IMR-90 (cell line): ENCODE measurements around the gene MXD4. TPM values are rescaled to one million over a fixed set of nuclear protein-coding genes. Genes with fewer than 3 reads are reported as not detected.

Source experiments
- ATAC-seq: fragments of 200-7000 bp; cut with Tn5 transposase; 2 replicates; pipeline ENCODE4 v1.9.1; 2020; ENCODE audit warnings: low read depth, mild to moderate bottlenecking, moderate library complexity
- BruUV-seq: library from RNA; stranded (reverse); fragments of 400-500 nt; replicated peaks from 2 replicates; lab custom pipeline; 2021; lab: Mats Ljungman, UMichigan
- CTCF ChIA-PET: fragments of 300-600 bp; formaldehyde crosslinking; extraction: SDS; loops from one replicate; lab custom pipeline; 2021; ENCODE audit warnings: antibody characterized with exemption; lab: Yijun Ruan, JAX
- POLR2A ChIA-PET: fragments of 300-600 bp; sonication (Branson Sonifier 250); formaldehyde crosslinking; loops from one replicate; lab custom pipeline; 2022; ENCODE audit warnings: antibody characterized with exemption; ENCODE audit not compliant: unreplicated experiment; lab: Charles Lee
- DNase-seq: peaks from one replicate; pipeline ENCODE4 v3.0.0; 2013
- H2AFZ ChIP-seq: replicated peaks from 2 replicates; pipeline ENCODE3; 2013; ENCODE audit warnings: low read length, mild to moderate bottlenecking; ENCODE audit not compliant: poor library complexity
- H2AK5ac ChIP-seq: 2 replicates; pipeline ENCODE4 v1.6.1; 2013; ENCODE audit warnings: low read depth, low read length, inconsistent platforms
- H2AK9ac ChIP-seq: replicated peaks from 2 replicates; pipeline ENCODE3; 2013; ENCODE audit warnings: mild to moderate bottlenecking, low read depth, low read length, moderate library complexity; ENCODE audit not compliant: poor library complexity
- H2BK120ac ChIP-seq: 2 replicates; pipeline ENCODE4 v1.6.1; 2013; ENCODE audit warnings: low read depth, low read length, inconsistent platforms
- H2BK15ac ChIP-seq: 3 replicates; pipeline ENCODE4 v1.6.1; 2013; ENCODE audit warnings: low read depth, low read length, inconsistent platforms
- H2BK20ac ChIP-seq: 2 replicates; pipeline ENCODE4 v1.6.1; 2013; ENCODE audit warnings: low read depth, mild to moderate bottlenecking, inconsistent platforms, low read length, moderate library complexity
- H2BK5ac ChIP-seq: 2 replicates; pipeline ENCODE4 v1.6.1; 2013; ENCODE audit warnings: mild to moderate bottlenecking, low read depth, low read length, inconsistent platforms; ENCODE audit not compliant: poor library complexity, severe bottlenecking
- H3K14ac ChIP-seq: replicated peaks from 2 replicates; pipeline ENCODE4 v1.6.1; 2013; ENCODE audit warnings: low read depth, low read length, inconsistent platforms
- H3K18ac ChIP-seq: 2 replicates; pipeline ENCODE4 v1.6.1; 2013; ENCODE audit warnings: low read depth, low read length, control low read depth
- H3K23ac ChIP-seq: 2 replicates; pipeline ENCODE4 v1.6.1; 2013; ENCODE audit warnings: low read depth, low read length, inconsistent platforms
- H3K27ac ChIP-seq: 2 replicates; pipeline ENCODE4 v1.5.1; 2013; ENCODE audit warnings: mild to moderate bottlenecking, control low read depth, low read length; ENCODE audit not compliant: insufficient read depth
- H3K27me3 ChIP-seq: 2 replicates; pipeline ENCODE4 v1.6.1; 2013; ENCODE audit warnings: low read length; ENCODE audit not compliant: control insufficient read depth, insufficient read depth
- H3K36me3 ChIP-seq: 2 replicates; pipeline ENCODE4 v1.6.1; 2013; ENCODE audit warnings: low read length, mixed read lengths; ENCODE audit not compliant: control insufficient read depth, insufficient read depth
- H3K4ac ChIP-seq: 2 replicates; pipeline ENCODE4 v1.6.1; 2013; ENCODE audit warnings: low read depth, low read length, inconsistent platforms
- H3K4me1 ChIP-seq: 2 replicates; pipeline ENCODE4 v1.6.1; 2013; ENCODE audit warnings: low read length, mixed read lengths; ENCODE audit not compliant: control insufficient read depth, insufficient read depth
- H3K4me2 ChIP-seq: 2 replicates; pipeline ENCODE4 v1.6.1; 2013; ENCODE audit warnings: low read depth, mild to moderate bottlenecking, control low read depth, low read length, moderate library complexity
- H3K4me3 ChIP-seq: 2 replicates; pipeline ENCODE4 v1.5.1; 2013; ENCODE audit warnings: low read depth, mild to moderate bottlenecking, control low read depth, low read length, moderate library complexity; ENCODE audit not compliant: insufficient read depth
- H3K56ac ChIP-seq: 2 replicates; pipeline ENCODE4 v1.6.1; 2013; ENCODE audit warnings: low read length, inconsistent platforms; ENCODE audit not compliant: insufficient read depth; ENCODE audit errors: extremely low read depth
- H3K79me1 ChIP-seq, 2 experiments: 2 replicates each; pipeline ENCODE4 v1.6.1; 2013; ENCODE audit warnings: low read length in 2 of 2, inconsistent platforms in 1 of 2, low read depth in 1 of 2
- H3K9ac ChIP-seq: 2 replicates; pipeline ENCODE4 v1.6.1; 2013; ENCODE audit warnings: low read depth, low read length, control low read depth
- H3K9me1 ChIP-seq: 2 replicates; pipeline ENCODE4 v1.6.1; 2013; ENCODE audit warnings: low read length, inconsistent platforms; ENCODE audit not compliant: insufficient read depth
- H3K9me3 ChIP-seq: 2 replicates; pipeline ENCODE4 v1.6.1; 2013; ENCODE audit warnings: low read length; ENCODE audit not compliant: control insufficient read depth, insufficient read depth
- H4K20me1 ChIP-seq: 2 replicates; pipeline ENCODE4 v1.6.1; 2013; ENCODE audit warnings: low read length, inconsistent platforms; ENCODE audit not compliant: insufficient read depth
- H4K5ac ChIP-seq: 2 replicates; pipeline ENCODE4 v1.6.1; 2013; ENCODE audit warnings: mild to moderate bottlenecking, low read depth, low read length, control low read depth
- H4K8ac ChIP-seq, 2 experiments: 2 replicates each; pipeline ENCODE4 v1.6.1; 2013; ENCODE audit warnings: low read depth in 2 of 2, low read length in 2 of 2, control low read depth in 1 of 2, inconsistent platforms in 1 of 2
- H4K91ac ChIP-seq: 2 replicates; pipeline ENCODE4 v1.6.1; 2013; ENCODE audit warnings: low read depth, low read length, inconsistent platforms; ENCODE audit not compliant: insufficient read depth
- BHLHE40 ChIP-seq: fragments of 150-350 bp; IDR thresholded peaks from 2 replicates; pipeline ENCODE4 v1.6.1; 2016; ENCODE audit warnings: mild to moderate bottlenecking, low read depth, low read length
- MAFK ChIP-seq: IDR thresholded peaks from 2 replicates; pipeline ENCODE4 v1.6.1; 2012; ENCODE audit warnings: low read depth, low read length, improper control_type of control experiment
- MAZ ChIP-seq: IDR thresholded peaks from 2 replicates; pipeline ENCODE4 v1.6.1; 2012; ENCODE audit warnings: low read depth, mild to moderate bottlenecking, low read length, improper control_type of control experiment, moderate library complexity, borderline replicate concordance
- NFE2L2 ChIP-seq: fragments of 150-350 bp; IDR thresholded peaks from 2 replicates; pipeline ENCODE4 v1.6.1; 2016; ENCODE audit warnings: low read depth, mild to moderate bottlenecking, low read length
- POLR2A ChIP-seq: IDR thresholded peaks from 2 replicates; pipeline ENCODE4 v1.6.1; 2012; ENCODE audit warnings: mild to moderate bottlenecking, low read depth, low read length
- RCOR1 ChIP-seq: IDR thresholded peaks from 2 replicates; pipeline ENCODE4 v1.6.1; 2012; ENCODE audit warnings: mild to moderate bottlenecking, low read length, improper control_type of control experiment; ENCODE audit not compliant: insufficient replicate concordance
- whole genome bisulfite sequencing, 2 experiments: methylation state at CpG; one replicate each; pipeline versions ENCODE4 v1.1.5 to v1.1.7; 2013; ENCODE audit warnings: missing lambda C conversion rate in 2 of 2; ENCODE audit not compliant: insufficient read length in 1 of 2; ENCODE audit errors: extremely low coverage in 2 of 2; 5-methylcytosine and 5-hydroxymethylcytosine counted together
- dilution Hi-C: fragments of 300-500 bp; cut with HindIII; formaldehyde crosslinking; loops from one replicate; pipeline ENCODE4 v1.14.3; 2018; ENCODE audit warnings: low sequenced_read_pairs; ENCODE audit not compliant: unreplicated experiment
- in situ Hi-C: fragments of 300-500 bp; cut with MboI; formaldehyde crosslinking; loops from 3 replicates; pipeline ENCODE4 v1.14.3; 2019; ENCODE audit warnings: low sequenced_read_pairs, inconsistent platforms, mixed read lengths
- intact Hi-C: fragments of 100-400 bp; cut with micrococcal nuclease; formaldehyde crosslinking; loops from 2 replicates; pipeline ENCODE4 v1.10.0; 2022
- polyA plus RNA-seq, 3 experiments: library from polyadenylated mRNA; depleted of rRNA; stranded (reverse); fragments of >200 nt; gene quantifications; 2 replicates each; pipeline ENCODE4 v1.2.3, GENCODE V29; 2012; ENCODE audit warnings: low replicate concordance in 1 of 3
- total RNA-seq: library from RNA; depleted of rRNA; stranded (reverse); fragments of >200 nt; gene quantifications from 2 replicates; pipeline ENCODE4 v1.2.3, GENCODE V29; 2012
- TF ChIP-seq, protein P1 (sequence below): fragments of 150-350 bp; IDR thresholded peaks from 2 replicates; pipeline ENCODE4 v1.6.1; 2016; ENCODE audit warnings: low read depth, mild to moderate bottlenecking, low read length, moderate library complexity, borderline replicate concordance

MXD4 gene
- total and polyA plus RNA-seq, 2 of the 4 experiments (the other 2 are of a cell fraction) = 22.8 to 54.4 TPM

DNA sequence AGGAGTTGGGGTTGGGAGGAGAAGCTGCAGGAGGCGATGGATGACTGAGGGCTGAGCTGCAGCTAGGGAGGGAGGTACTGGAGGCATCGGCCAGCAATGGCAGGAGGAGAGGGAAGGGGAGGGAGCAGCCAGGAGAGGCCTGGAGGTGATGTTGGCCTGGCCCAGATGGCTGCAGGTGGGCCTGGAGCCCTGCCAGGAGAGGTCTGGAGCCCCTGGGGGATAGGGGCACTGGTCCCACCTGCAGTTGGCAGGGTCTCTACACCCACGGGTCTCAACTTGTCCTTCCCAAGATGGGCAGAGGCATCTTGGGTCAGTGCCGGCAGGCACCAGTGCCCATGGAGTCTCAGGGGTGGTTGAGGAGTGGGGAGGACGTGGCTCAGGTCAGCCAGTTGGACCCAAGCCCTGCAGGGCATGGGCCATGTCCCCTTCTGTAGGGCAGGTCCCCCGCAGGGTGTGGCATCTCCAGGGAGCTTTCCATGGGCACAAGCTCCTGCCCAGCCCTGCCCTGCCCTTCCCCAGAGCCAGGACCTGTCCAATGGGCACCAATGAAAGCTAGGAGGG lies 2.7 kb upstream of the MXD4 start:
- H3K14ac ChIP-seq = no peak overlapping the region
- H3K9me1 ChIP-seq = peaks cover 4% of the 10 kb centered on the region; the same call in 1 of the 2 replicates
- no peak overlapping the region for H4K91ac ChIP-seq
- no peak overlapping the region for H2AFZ ChIP-seq
- CTCF ChIA-PET = no interaction called here
- H4K5ac ChIP-seq = no peak overlapping the region
- H2BK5ac ChIP-seq = no peak overlapping the region
- TF ChIP-seq RCOR1 = no peak
- TF ChIP-seq POLR2A = no peak
- TF ChIP-seq BHLHE40 = no peak
- TF ChIP-seq MAFK = no peak
- TF ChIP-seq NFE2L2 = no peak
- TF ChIP-seq, protein P1, sequence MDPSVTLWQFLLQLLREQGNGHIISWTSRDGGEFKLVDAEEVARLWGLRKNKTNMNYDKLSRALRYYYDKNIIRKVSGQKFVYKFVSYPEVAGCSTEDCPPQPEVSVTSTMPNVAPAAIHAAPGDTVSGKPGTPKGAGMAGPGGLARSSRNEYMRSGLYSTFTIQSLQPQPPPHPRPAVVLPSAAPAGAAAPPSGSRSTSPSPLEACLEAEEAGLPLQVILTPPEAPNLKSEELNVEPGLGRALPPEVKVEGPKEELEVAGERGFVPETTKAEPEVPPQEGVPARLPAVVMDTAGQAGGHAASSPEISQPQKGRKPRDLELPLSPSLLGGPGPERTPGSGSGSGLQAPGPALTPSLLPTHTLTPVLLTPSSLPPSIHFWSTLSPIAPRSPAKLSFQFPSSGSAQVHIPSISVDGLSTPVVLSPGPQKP = no peak
- no peak for TF ChIP-seq MAZ
- no peaks in the 10 kb centered on the region for H3K27me3 ChIP-seq
- H3K9me3 ChIP-seq = no peaks in the 10 kb centered on the region
- H3K18ac ChIP-seq = no peak overlapping the region
- no peak overlapping the region for H3K4me3 ChIP-seq
- in situ Hi-C loops (no loop called here), dilution Hi-C loops (no loop called here), intact Hi-C loops (loop anchor here (5.0 to 10.0 kb wide), 3 partner anchors 88 to 203 kb away; partner anchors contain the start of genes CFAP99, RNF4 and ZFYVE28)
- peaks cover 14 to 20% of the 10 kb centered on the region in 2 experiments for H3K79me1 ChIP-seq
- H3K56ac ChIP-seq = no peak overlapping the region
- H2AK9ac ChIP-seq = peak overlapping the region; percentile 52
- H2BK20ac ChIP-seq = no peak overlapping the region
- ATAC-seq = no peak
- no peak overlapping the region for H3K4ac ChIP-seq
- WGBS, 2 experiments = 52% methylated on average over 3 of the region's 6 CpGs; no CpG with 5 or more reads in 1 of the 2 experiments
- no TSS peak for BruUV-seq
- H2AK5ac ChIP-seq = no peak overlapping the region
- H3K4me2 ChIP-seq = no peak overlapping the region
- DNase-seq = no peak
- no peak overlapping the region for H3K23ac ChIP-seq
- no peak overlapping the region for H2BK15ac ChIP-seq
- no peak overlapping the region for H3K9ac ChIP-seq
- peaks cover 8% of the 10 kb centered on the region; the same call in 1 of the 2 replicates for H4K20me1 ChIP-seq
- no peak overlapping the region for H2BK120ac ChIP-seq
- POLR2A ChIA-PET = no interaction called here
- H3K27ac ChIP-seq = no peak overlapping the region
- no peak overlapping the region for H4K8ac ChIP-seq
- peaks cover 8% of the 10 kb centered on the region; the same call in 1 of the 2 replicates for H3K4me1 ChIP-seq
- H3K36me3 ChIP-seq = peaks cover 3% of the 10 kb centered on the region; the same call in 1 of the 2 replicates
